K562 (cell line): ENCODE data around the gene ALDH16A1. TPM values are rescaled to one million over a fixed set of nuclear protein-coding genes. Genes with fewer than 3 reads are reported as not detected.

ENCODE experiments used
- BRD9 ChIP-seq: fragments of 450-650 bp; IDR thresholded peaks from 2 replicates; pipeline ENCODE4 v1.6.1; 2018; ENCODE audit warnings: low read depth; ENCODE audit not compliant: partially characterized antibody
- CBFA2T2 ChIP-seq: fragments of 450-650 bp; conservative IDR thresholded peaks from 2 replicates; pipeline ENCODE4 v1.6.1; 2017; ENCODE audit warnings: mild to moderate bottlenecking
- CEBPB ChIP-seq: fragments of 450-650 bp; IDR thresholded peaks from 2 replicates; pipeline ENCODE4 v1.6.1; 2016; ENCODE audit warnings: missing genetic modification characterization, missing compliant biosample characterization
- KDM1A ChIP-seq, 2 experiments: fragments of 450-650 bp; IDR thresholded peaks; 2 replicates each; pipeline ENCODE4 v1.6.1; 2016; ENCODE audit warnings: mild to moderate bottlenecking in 2 of 2
- MBD2 ChIP-seq: sonication (generic); IDR thresholded peaks from 2 replicates; pipeline ENCODE4 v1.6.1; 2016; ENCODE audit warnings: low read depth, borderline replicate concordance
- NELFE ChIP-seq: IDR thresholded peaks from 2 replicates; pipeline ENCODE4 v1.6.1; 2011; ENCODE audit warnings: mild to moderate bottlenecking; ENCODE audit not compliant: insufficient read depth, insufficient read length
- PPARD ChIP-seq: fragments of 250-450 bp; sonication (Bioruptor Pico); IDR thresholded peaks from 2 replicates; pipeline ENCODE4 v1.8.0; 2022; ENCODE audit warnings: inconsistent platforms, mild to moderate bottlenecking, moderate library complexity
- THRAP3 ChIP-seq: fragments of 450-650 bp; IDR thresholded peaks from 2 replicates; pipeline ENCODE4 v1.6.1; 2016; ENCODE audit warnings: mild to moderate bottlenecking, inconsistent platforms, borderline replicate concordance
- XRCC3 ChIP-seq: fragments of 450-650 bp; IDR thresholded peaks from 2 replicates; pipeline ENCODE4 v1.6.1; 2017; ENCODE audit warnings: mild to moderate bottlenecking, moderate library complexity
- ZFPM2 ChIP-seq: fragments of 250-450 bp; sonication (Bioruptor Pico); IDR thresholded peaks from 2 replicates; pipeline ENCODE4 v1.5.1; 2022; ENCODE audit warnings: mild to moderate bottlenecking
- ZNF583 ChIP-seq: fragments of 250-450 bp; sonication (Bioruptor Pico); IDR thresholded peaks from 2 replicates; pipeline ENCODE4 v1.4.0; 2020
- polyA plus RNA-seq, 8 experiments: library from polyadenylated mRNA; depleted of rRNA in 4 of 8; stranded (reverse) in 5 of 8; unstranded in 3 of 8; fragments of >200 nt; fragmentation: Nextera tagmentation in 2 of 8; fragmentation: Illumina TruSeq in 1 of 8; extraction: Ambion mirVana in 2 of 8; extraction: Trizol in 1 of 8; gene quantifications; 2 replicates each; pipeline versions ENCODE4 v1.2.1 to v1.2.3, GENCODE V29; 2011 to 2014; ENCODE audit warnings: inconsistent platforms in 1 of 8, missing spikeins in 1 of 8
- total RNA-seq, 7 experiments: library from RNA; depleted of rRNA in 6 of 7; stranded (reverse); fragments of >200 nt in 6 of 7; fragmentation: Illumina TruSeq in 2 of 7; extraction: Trizol in 2 of 7; gene quantifications; 2 replicates each; pipeline versions ENCODE4 v1.2.1 to v1.2.3, GENCODE V29; 2011 to 2021; ENCODE audit warnings: low replicate concordance in 1 of 7
- TF ChIP-seq, protein P1 (sequence below), 2 experiments: fragments of 450-650 bp in 1 of 2; sonication (generic) in 1 of 2; formaldehyde crosslinking in 1 of 2; IDR thresholded peaks; 2 replicates each; pipeline versions ENCODE4 v1.7.1 to v1.9.0; 2016 to 2022; ENCODE audit warnings: inconsistent platforms in 1 of 2, mild to moderate bottlenecking in 1 of 2, missing genetic modification reagents in 1 of 2
- TF ChIP-seq, protein P2 (sequence below): fragments of 450-650 bp; IDR thresholded peaks from 2 replicates; pipeline ENCODE4 v1.6.1; 2017; ENCODE audit warnings: mild to moderate bottlenecking, moderate library complexity
- TF ChIP-seq, protein P3 (sequence below): fragments of 450-650 bp; IDR thresholded peaks from 2 replicates; pipeline ENCODE4 v1.6.1; 2018; ENCODE audit warnings: mild to moderate bottlenecking, low read depth; ENCODE audit not compliant: partially characterized antibody
- TF ChIP-seq, protein P4 (sequence below): fragments of 250-450 bp; sonication (Bioruptor Pico); IDR thresholded peaks from 2 replicates; pipeline ENCODE4 v1.6.1; 2021; ENCODE audit warnings: mild to moderate bottlenecking

Gene ALDH16A1
- total and polyA plus RNA-seq, 9 of the 15 experiments (the other 6 are each of a cell fraction or from before 2014, with no cell fraction given): 2.2 to 52.2 (median 7.6) TPM

DNA sequence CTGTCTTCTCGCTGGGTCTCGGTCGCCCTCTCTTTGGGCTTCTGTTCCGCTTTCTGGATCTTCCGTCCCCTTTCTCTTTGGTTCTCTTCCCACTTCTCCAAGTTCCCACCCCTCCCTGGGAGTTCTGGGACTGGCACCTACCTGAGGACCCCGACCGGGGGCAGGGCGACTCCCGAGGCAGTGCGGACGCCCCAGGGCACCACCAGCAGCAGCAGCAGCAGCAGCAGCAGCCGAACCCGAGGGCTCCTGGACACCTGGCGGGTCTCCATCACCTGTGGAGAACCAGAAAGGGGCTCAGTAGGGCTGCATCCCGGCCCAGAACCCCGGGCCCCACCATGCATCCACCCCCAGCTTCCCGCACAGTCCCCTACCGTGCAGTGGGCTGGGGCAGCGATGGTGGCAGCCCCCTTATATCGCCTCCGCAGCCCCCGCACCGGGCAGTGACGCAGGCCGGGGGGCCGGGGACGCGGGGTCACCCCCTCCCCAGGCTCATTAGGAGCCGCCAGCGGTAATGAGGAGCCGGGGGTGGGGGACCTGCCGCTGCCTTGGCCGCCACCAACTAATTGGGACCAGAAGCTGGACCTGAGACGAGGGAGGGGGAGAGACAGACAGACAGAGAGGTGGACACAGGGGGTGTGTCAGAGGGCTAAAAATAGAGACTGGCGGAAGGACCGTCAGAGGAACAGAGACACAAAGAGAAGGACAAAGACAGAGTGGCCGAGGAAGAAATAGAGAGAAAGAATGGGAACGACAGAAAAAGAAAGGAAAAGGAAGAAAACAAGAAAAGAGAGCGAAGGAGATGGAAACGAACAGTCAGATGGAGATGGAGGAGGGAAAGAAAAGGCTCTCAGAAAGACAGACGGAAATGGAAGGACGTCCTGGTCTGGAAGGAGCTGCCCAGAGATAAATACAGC lies 29.7 kb upstream of the ALDH16A1 start, which contains the start of gene PTH2 (continued):
- TF ChIP-seq MBD2: no peak
- TF ChIP-seq NELFE: no peak
- no peak for TF ChIP-seq THRAP3
- TF ChIP-seq, protein P1, sequence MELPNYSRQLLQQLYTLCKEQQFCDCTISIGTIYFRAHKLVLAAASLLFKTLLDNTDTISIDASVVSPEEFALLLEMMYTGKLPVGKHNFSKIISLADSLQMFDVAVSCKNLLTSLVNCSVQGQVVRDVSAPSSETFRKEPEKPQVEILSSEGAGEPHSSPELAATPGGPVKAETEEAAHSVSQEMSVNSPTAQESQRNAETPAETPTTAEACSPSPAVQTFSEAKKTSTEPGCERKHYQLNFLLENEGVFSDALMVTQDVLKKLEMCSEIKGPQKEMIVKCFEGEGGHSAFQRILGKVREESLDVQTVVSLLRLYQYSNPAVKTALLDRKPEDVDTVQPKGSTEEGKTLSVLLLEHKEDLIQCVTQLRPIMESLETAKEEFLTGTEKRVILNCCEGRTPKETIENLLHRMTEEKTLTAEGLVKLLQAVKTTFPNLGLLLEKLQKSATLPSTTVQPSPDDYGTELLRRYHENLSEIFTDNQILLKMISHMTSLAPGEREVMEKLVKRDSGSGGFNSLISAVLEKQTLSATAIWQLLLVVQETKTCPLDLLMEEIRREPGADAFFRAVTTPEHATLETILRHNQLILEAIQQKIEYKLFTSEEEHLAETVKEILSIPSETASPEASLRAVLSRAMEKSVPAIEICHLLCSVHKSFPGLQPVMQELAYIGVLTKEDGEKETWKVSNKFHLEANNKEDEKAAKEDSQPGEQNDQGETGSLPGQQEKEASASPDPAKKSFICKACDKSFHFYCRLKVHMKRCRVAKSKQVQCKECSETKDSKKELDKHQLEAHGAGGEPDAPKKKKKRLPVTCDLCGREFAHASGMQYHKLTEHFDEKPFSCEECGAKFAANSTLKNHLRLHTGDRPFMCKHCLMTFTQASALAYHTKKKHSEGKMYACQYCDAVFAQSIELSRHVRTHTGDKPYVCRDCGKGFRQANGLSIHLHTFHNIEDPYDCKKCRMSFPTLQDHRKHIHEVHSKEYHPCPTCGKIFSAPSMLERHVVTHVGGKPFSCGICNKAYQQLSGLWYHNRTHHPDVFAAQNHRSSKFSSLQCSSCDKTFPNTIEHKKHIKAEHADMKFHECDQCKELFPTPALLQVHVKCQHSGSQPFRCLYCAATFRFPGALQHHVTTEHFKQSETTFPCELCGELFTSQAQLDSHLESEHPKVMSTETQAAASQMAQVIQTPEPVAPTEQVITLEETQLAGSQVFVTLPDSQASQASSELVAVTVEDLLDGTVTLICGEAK (IDR thresholded peaks at IDR 0.05): peak; percentile 56; the same call in 1 of the 2 replicates
- TF ChIP-seq, protein P1 (CRISPR knock-in tag; IDR thresholded peaks at IDR 0.05): no peak
- TF ChIP-seq, protein P2, sequence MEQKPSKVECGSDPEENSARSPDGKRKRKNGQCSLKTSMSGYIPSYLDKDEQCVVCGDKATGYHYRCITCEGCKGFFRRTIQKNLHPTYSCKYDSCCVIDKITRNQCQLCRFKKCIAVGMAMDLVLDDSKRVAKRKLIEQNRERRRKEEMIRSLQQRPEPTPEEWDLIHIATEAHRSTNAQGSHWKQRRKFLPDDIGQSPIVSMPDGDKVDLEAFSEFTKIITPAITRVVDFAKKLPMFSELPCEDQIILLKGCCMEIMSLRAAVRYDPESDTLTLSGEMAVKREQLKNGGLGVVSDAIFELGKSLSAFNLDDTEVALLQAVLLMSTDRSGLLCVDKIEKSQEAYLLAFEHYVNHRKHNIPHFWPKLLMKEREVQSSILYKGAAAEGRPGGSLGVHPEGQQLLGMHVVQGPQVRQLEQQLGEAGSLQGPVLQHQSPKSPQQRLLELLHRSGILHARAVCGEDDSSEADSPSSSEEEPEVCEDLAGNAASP: no peak
- no peak for TF ChIP-seq CEBPB
- TF ChIP-seq BRD9: peak; percentile 36
- TF ChIP-seq PPARD (CRISPR knock-in tag): no peak
- TF ChIP-seq, protein P3, sequence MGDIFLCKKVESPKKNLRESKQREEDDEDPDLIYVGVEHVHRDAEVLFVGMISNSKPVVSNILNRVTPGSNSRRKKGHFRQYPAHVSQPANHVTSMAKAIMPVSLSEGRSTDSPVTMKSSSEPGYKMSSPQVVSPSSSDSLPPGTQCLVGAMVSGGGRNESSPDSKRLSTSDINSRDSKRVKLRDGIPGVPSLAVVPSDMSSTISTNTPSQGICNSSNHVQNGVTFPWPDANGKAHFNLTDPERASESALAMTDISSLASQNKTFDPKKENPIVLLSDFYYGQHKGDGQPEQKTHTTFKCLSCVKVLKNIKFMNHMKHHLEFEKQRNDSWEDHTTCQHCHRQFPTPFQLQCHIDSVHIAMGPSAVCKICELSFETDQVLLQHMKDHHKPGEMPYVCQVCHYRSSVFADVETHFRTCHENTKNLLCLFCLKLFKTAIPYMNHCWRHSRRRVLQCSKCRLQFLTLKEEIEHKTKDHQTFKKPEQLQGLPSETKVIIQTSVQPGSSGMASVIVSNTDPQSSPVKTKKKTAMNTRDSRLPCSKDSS: no peak
- TF ChIP-seq, protein P4, sequence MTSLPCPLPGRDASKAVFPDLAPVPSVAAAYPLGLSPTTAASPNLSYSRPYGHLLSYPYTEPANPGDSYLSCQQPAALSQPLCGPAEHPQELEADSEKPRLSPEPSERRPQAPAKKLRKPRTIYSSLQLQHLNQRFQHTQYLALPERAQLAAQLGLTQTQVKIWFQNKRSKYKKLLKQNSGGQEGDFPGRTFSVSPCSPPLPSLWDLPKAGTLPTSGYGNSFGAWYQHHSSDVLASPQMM (CRISPR knock-in tag): no peak
- no peak for TF ChIP-seq CBFA2T2
- TF ChIP-seq XRCC3: no peak
- peak in 1 of 2 experiments; percentile 30; a peak in 1 of 4 replicates for TF ChIP-seq KDM1A (IDR thresholded peaks at IDR 0.05)
- TF ChIP-seq ZNF583 (CRISPR knock-in tag): no peak
- TF ChIP-seq ZFPM2 (CRISPR knock-in tag): no peak
